Aorta (tissue), 5 donors: Measurements from ENCODE around the gene SETDB1. TPM values are rescaled to one million over a fixed set of nuclear protein-coding genes. Genes with fewer than 3 reads are reported as not detected.

ENCODE experiments used
- ATAC-seq: fragments of 200-7000 bp; cut with Tn5 transposase; one replicate; pipeline ENCODE4 v1.9.1; 2022; ENCODE audit warnings: moderate library complexity; ENCODE audit not compliant: low FRiP score
- DNase-seq, 2 donors: peaks; one replicate each; pipeline ENCODE4 v3.0.0-alpha.2; 2020
- H3K27ac ChIP-seq, 2 donors: one replicate each; pipeline ENCODE4 v1.5.1; 2013; ENCODE audit warnings: low read length in 2 of 2, mild to moderate bottlenecking in 2 of 2, moderate library complexity in 2 of 2, control low read depth in 1 of 2, inconsistent platforms in 1 of 2, low read depth in 1 of 2
- H3K27me3 ChIP-seq, 2 donors: one replicate each; pipeline ENCODE4 v1.6.1; 2013; ENCODE audit warnings: control low read depth in 1 of 2, low read length in 1 of 2, mild to moderate bottlenecking in 1 of 2, moderate library complexity in 1 of 2; ENCODE audit not compliant: insufficient read depth in 2 of 2, control insufficient read depth in 1 of 2
- H3K36me3 ChIP-seq, 2 donors: one replicate each; pipeline ENCODE4 v1.6.1; 2013; ENCODE audit warnings: control low read depth in 1 of 2, low read length in 1 of 2, mild to moderate bottlenecking in 1 of 2; ENCODE audit not compliant: insufficient read depth in 2 of 2, control insufficient read depth in 1 of 2
- H3K4me1 ChIP-seq, 2 donors: one replicate each; pipeline ENCODE4 v1.6.1; 2013; ENCODE audit warnings: low read length in 2 of 2, control low read depth in 1 of 2, mild to moderate bottlenecking in 1 of 2, moderate library complexity in 1 of 2; ENCODE audit not compliant: insufficient read depth in 2 of 2, control insufficient read depth in 1 of 2
- H3K4me3 ChIP-seq, 2 donors: one replicate each; pipeline ENCODE4 v1.5.1; 2013; ENCODE audit warnings: low read length in 2 of 2, control low read depth in 1 of 2, mild to moderate bottlenecking in 1 of 2
- H3K9me3 ChIP-seq: one replicate; pipeline ENCODE4 v1.6.1; 2013; ENCODE audit warnings: mild to moderate bottlenecking, low read length; ENCODE audit not compliant: control insufficient read depth
- WGBS, 2 donors: extraction: QIAGEN DNeasy Blood & Tissue Kit; methylation state at CpG; one replicate each; pipeline ENCODE4 v1.1.7; 2013; 5-methylcytosine and 5-hydroxymethylcytosine counted together
- intact Hi-C, 2 donors: fragments of 100-400 bp; cut with DNase I; formaldehyde crosslinking; loops; one replicate each; pipeline versions ENCODE4 v1.14.2 to v1.15.0; 2022
- polyA plus RNA-seq, 2 donors: library from polyadenylated mRNA; stranded (reverse); fragments of 200-250 nt; gene quantifications; one replicate each; pipeline ENCODE4 v1.2.3, GENCODE V29; 2013
- total RNA-seq, 2 donors: library from RNA; stranded (reverse); fragmentation: NEBNext Ultra II Directional; extraction: Animal tissue kit (Norgen Biotek cat#: 25700); gene quantifications; one replicate each; pipeline ENCODE4 v1.2.1, GENCODE V29; 2021
- donor health status: healthy with polysubstance abuse.
- donor health status: Bipolar disorder and iron deficiency.
- donor health status: DM: no; HTN: no; CAD: no.
- donor health status: DM: no; HTN: no; CAD: no.
- donor health status: DM: yes; HTN: yes; CAD: no.

The SETDB1 gene
- total and polyA plus RNA-seq, 4 donors = 14.9 to 56.2 (median 30.5) TPM

DNA sequence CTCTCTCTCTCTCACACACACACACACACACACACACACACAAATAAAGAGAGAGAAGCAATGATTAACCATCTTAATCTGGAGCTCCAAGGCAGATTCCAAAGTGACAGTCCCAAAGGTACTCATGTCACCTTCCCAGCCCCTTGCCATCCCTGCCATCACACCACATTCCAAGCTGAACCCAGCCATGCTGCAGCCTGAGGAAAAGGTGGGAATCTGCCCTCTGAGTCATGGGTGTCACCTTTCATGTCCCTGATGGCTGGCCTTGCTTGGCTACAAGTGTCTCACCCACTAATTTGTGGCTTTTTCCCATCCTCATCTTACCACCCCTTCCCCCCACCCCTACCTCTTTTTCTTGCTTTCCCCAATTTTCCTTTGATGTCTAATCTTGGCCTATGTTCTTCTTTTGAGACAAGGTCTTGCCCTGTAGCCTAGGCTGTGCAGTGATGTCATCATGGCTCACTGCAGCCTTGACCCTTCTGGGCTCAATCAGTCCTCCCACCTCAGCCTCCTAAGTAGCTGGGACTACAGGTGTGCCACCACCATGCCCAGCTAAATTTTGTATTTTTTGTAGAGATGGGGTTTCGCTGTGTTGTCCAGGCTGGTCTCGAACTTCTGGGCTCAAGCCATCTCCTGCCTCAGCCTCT lies 59.1 kb downstream of the SETDB1 start:
- no peaks in the 10 kb centered on the region for H3K27me3 ChIP-seq
- no peak overlapping the region for H3K4me3 ChIP-seq
- no peak for DNase-seq
- 95 to 96% methylated on average over 2 of the region's 2 CpGs for WGBS, 2 donors
- no peak overlapping the region for H3K27ac ChIP-seq
- H3K4me1 ChIP-seq = no peaks in the 10 kb centered on the region
- H3K9me3 ChIP-seq = no peaks in the 10 kb centered on the region
- no peak for ATAC-seq
- H3K36me3 ChIP-seq = no peaks in the 10 kb centered on the region
- intact Hi-C loops = no loop called here

DNA sequence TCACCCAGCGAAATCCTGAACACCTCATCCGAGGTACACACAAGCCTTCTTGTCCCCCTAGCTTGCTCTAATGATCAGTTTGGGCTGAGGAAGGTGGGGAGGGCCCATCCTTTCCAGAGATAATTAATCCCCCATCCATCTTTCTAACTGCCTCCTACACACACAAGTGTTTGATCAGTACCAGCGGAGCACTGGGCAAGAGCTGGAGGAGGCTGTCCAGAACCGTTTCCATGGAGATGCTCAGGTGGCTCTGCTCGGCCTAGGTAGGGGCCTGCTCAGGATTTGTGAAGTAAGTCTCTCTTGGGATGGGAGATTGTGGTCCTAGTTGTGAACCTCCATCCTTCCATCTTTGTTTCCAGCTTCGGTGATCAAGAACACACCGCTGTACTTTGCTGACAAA lies 61.8 kb downstream of the SETDB1 start:
- DNase-seq = peak in 1 of 2 donors; percentile 27
- Histone ChIP-seq H3K4me1 (no peaks in the 10 kb centered on the region), H3K36me3 (no peaks in the 10 kb centered on the region), H3K27me3 (no peaks in the 10 kb centered on the region), H3K27ac (no peak overlapping the region), H3K4me3 (no peak overlapping the region), H3K9me3 (no peaks in the 10 kb centered on the region)
- intact Hi-C loops = no loop called here
- ATAC-seq = no peak
- WGBS, 2 donors = 86 to 90% methylated on average over 7 of the region's 7 CpGs

DNA sequence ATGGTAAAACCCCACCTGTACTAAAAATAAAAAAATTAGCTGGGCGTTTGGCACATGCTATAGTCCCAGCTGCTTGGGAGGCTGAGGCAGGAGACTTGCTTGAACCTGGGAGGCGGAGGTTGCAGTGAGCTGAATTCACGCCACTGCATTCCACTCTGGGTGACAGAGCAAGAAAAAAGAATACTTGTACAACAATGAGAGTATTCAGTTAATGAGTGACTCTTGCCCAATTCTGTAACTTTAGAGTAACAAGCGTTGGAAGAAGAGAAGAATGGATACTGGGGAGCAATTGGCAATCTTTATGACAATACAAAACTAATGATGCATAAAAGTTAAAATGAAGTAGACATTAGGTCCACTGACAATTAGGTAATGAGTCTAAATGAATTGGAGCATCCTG lies 66.5 kb downstream of the SETDB1 start:
- intact Hi-C loops = no loop called here
- H3K4me1 ChIP-seq = no peaks in the 10 kb centered on the region
- no peaks in the 10 kb centered on the region for H3K9me3 ChIP-seq
- no peak for ATAC-seq
- DNase-seq = no peak
- no peak overlapping the region for H3K4me3 ChIP-seq
- H3K27ac ChIP-seq = no peak overlapping the region
- 66 to 73% methylated on average over 4 of the region's 4 CpGs for WGBS, 2 donors
- H3K27me3 ChIP-seq = no peaks in the 10 kb centered on the region
- H3K36me3 ChIP-seq = peaks cover 0 to 2% of the 10 kb centered on the region in 2 donors

DNA sequence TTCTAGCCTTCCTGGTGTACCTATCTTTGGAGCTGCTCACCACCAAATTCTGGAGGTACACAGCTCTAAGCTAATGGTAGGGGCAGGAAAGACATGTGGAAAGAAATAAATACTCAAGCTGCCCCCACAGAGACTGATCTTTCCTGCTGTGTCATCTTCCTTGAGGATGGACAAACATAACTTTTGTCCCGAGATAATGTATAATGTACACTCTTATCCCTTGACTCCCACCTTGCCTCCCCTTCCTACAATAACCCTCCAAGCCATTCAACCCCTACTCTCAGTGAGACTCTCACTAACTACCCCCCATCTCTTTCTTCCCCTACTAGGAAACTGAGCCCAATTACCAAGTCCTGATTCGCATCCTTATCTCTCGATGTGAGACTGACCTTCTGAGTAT lies 68.1 kb downstream of the SETDB1 start:
- 70 to 76% methylated on average over 3 of the region's 3 CpGs for WGBS, 2 donors
- H3K36me3 ChIP-seq = peaks cover 0 to 7% of the 10 kb centered on the region in 2 donors
- H3K27ac ChIP-seq = no peak overlapping the region
- no peaks in the 10 kb centered on the region for H3K9me3 ChIP-seq
- no peaks in the 10 kb centered on the region for H3K4me1 ChIP-seq
- DNase-seq (no peak), ATAC-seq (no peak)
- intact Hi-C loops = no loop called here
- H3K4me3 ChIP-seq = no peak overlapping the region
- H3K27me3 ChIP-seq = no peaks in the 10 kb centered on the region

DNA sequence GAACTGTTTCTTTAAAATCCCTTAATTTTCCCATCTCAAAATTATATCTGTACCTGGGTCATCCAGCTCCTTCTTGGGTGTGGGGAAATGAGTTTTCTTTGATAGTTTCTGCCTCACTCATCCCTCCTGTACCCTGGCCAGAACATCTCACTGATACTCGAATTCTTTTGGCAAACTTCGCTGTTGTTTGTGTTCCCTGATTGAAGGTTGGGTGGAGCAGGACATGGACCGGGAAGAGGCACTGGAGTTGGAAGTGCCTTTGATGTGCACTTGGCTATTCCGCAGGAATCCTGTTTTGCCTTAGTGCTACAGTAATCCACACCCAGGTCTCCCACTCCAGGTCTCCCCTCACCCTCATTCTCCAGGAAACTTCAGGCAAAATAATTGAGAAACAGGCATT lies 69.3 kb downstream of the SETDB1 start:
- DNase-seq (no peak), ATAC-seq (no peak)
- intact Hi-C loops = no loop called here
- Histone ChIP-seq H3K4me1 (no peaks in the 10 kb centered on the region), H3K27me3 (no peaks in the 10 kb centered on the region), H3K27ac (no peak overlapping the region), H3K9me3 (no peaks in the 10 kb centered on the region), H3K36me3 (peaks cover 0 to 7% of the 10 kb centered on the region in 2 donors), H3K4me3 (no peak overlapping the region)
- WGBS, 2 donors = 66 to 74% methylated on average over 4 of the region's 4 CpGs

DNA sequence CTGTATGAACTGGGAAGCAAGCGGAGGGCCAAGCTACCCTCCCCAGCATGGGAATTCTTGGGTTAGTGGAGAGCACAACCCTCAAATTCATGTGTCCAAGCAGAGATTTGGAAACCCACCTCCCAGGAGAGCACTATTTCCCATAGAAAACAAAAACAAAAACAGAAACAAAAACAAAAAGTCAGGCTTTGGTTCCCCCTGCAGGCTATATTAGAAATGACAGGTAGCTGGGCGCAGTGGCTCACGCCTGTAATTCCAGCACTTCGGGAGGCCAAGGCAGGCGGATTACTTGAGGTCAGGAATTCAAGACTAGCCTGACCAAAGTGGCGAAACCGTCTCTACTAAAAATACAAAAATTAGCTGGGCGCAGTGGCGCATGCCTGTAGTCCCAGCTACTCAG lies 69.7 kb downstream of the SETDB1 start:
- WGBS, 2 donors = 40 to 45% methylated on average over 9 of the region's 9 CpGs
- Histone ChIP-seq H3K4me3 (no peak overlapping the region), H3K9me3 (no peaks in the 10 kb centered on the region), H3K4me1 (no peaks in the 10 kb centered on the region), H3K27ac (no peak overlapping the region), H3K27me3 (no peaks in the 10 kb centered on the region), H3K36me3 (peaks cover 0 to 7% of the 10 kb centered on the region in 2 donors)
- peak in 1 of 2 donors; percentile 66 for DNase-seq
- peak; percentile 73 for ATAC-seq
- intact Hi-C loops = no loop called here

DNA sequence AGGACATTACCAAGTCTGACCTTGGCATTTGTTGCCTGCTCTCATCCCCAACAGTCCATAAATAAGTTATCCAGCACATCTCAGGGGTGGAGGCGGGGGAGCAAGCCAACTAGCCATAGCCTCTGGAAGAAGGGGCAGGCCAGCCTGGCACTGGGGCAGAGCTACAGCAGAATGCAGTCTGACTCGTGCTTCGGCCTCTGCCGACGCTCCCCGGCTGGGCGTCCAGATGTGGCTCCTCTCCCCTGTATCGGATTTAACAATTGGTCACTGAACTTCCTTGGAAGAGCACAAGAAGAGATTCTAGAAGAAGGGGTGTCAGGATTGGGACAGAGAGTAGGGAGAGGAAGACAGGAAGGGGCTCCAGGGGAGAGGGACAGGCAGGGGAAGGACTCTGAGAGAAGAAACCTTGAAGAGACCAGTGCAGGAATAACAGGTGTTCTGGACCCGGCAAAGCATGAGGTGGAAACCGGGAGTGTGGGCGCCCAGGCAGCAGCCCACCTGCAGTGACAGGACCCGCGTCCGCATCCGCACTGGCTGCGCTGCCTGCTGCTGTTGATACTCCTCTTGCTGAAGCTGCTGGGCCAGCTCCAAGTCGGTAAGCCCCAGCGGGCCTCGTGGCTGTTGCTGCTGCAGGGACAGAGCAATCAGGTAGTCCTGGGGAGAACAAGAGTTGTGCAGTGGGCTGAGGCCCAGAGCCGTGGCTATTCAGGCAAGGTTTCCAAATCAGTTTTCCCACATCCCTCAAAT lies 71.1 kb downstream of the SETDB1 start:
- Histone ChIP-seq H3K27ac (no peak overlapping the region), H3K4me3 (no peak overlapping the region), H3K9me3 (no peaks in the 10 kb centered on the region), H3K4me1 (no peaks in the 10 kb centered on the region), H3K27me3 (no peaks in the 10 kb centered on the region), H3K36me3 (peaks cover 0 to 7% of the 10 kb centered on the region in 2 donors)
- DNase-seq = peak in 1 of 2 donors; percentile 65
- 81 to 85% methylated on average over 20 of the region's 20 CpGs for WGBS, 2 donors
- intact Hi-C loops = no loop called here
- ATAC-seq = no peak

DNA sequence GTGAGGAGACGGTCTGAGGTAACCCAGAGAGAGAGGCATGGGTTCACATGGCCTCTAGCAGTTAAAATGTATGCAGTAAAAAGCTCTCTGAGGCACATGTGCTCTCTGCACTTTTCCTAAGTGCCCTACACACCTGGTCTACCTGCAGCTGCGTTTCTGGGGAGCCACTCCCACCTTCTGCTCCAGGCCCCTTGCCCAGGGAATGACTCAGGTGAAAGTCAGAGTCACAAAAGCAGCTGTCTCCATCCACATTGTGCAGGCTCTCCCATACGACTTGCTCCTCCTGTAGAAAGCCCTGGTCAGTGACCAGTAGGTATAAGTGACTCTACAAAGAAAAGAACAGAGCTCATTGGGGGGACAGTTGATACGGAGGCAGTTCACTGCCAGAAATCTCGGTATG lies 71.8 kb downstream of the SETDB1 start:
- no peak for DNase-seq
- WGBS, 2 donors = 45 to 49% methylated on average over 5 of the region's 5 CpGs
- Histone ChIP-seq H3K4me3 (no peak overlapping the region), H3K27me3 (no peaks in the 10 kb centered on the region), H3K27ac (no peak overlapping the region), H3K4me1 (no peaks in the 10 kb centered on the region), H3K36me3 (peaks cover 0 to 7% of the 10 kb centered on the region in 2 donors), H3K9me3 (no peaks in the 10 kb centered on the region)
- ATAC-seq = no peak
- intact Hi-C loops = no loop called here
